ENCODE results near the gene SHISA6. TPM values are rescaled to one million over a fixed set of nuclear protein-coding genes. Genes with fewer than 3 reads are reported as not detected.

Gene SHISA6
- total RNA-seq, 1 donor from 2014 or later, result 3.0 TPM

GRCh38 chr17:11598274-11599221 is 357.5 kb downstream of the SHISA6 start, which contains the start of gene DNAH9:
Gene DNAH9 (plus strand): TSS chr17:11598470. CDS start chr17:11598499, 29 bp downstream.
- peak; percentile 88 for DNase-seq

GRCh38 chr17:11601661-11602060 is 360.6 kb downstream of the SHISA6 start:
- no peak for DNase-seq

GRCh38 chr17:11608396-11608795 is 367.4 kb downstream of the SHISA6 start:
- DNase-seq, result peak; percentile 64

GRCh38 chr17:11610999-11611566 is 370.1 kb downstream of the SHISA6 start:
- no peak for DNase-seq

- no peak for DNase-seq
Measured at GRCh38 chr17:11612956-11613355, 371.9 kb downstream of the SHISA6 start.

All from skin of body (tissue), 2 donors.